ENCODE data around the gene CNIH2.
"Not testable (repeated sequence)": the region's sequence is repeated elsewhere in the genome, so short reads cannot be mapped to it uniquely, and the experiment has no call there.

The CNIH2 gene

DNA sequence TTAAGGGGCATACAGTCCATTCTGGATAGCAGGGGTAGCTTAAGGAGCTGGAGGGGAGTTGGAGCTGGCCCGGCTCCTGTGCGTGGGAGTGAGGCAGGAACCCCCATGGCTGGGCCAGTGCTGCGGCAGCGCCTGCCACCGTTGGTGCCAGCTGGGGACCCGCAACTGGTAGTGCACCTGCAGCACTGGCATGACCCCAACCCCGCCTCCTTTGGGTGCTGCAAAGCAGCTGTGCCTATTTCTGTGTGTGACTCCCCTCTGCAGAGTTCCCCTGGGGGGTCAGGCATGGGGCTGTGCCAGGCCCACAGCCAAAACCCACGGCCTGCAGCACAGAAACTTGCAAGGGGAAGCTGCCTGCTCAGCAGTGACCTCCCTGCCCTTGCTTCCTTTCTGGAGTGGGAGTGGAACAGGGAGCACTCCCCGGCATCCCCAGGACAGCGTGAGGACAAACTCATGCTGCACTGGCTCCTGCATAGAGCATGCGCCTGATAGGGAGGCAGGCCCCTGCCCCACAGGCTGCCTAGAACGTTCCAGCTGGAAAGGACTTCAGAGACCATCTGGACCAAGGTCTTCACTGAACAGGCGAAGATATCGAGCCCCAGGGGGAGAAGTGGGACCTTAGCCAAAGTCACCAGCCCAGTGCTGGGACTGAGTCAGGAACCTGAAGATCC, 35.7 kb upstream of the CNIH2 start:
- Mint-ChIP-seq H3K4me3 (no peak overlapping the region), H3K36me3 (peaks cover 32% of the 10 kb centered on the region), H3K4me1 (peaks cover 14% of the 10 kb centered on the region), H3K27me3 (no peaks in the 10 kb centered on the region), H3K27ac (peak overlapping the region; percentile 2), H3K9me3 (no peaks in the 10 kb centered on the region)
- CTCF ChIA-PET: interaction anchor here (1.6 kb wide), 1 partner anchor 9 kb away, joined by 3 read pairs; no protein-coding TSS in a partner anchor
- no peak for DNase-seq

DNA sequence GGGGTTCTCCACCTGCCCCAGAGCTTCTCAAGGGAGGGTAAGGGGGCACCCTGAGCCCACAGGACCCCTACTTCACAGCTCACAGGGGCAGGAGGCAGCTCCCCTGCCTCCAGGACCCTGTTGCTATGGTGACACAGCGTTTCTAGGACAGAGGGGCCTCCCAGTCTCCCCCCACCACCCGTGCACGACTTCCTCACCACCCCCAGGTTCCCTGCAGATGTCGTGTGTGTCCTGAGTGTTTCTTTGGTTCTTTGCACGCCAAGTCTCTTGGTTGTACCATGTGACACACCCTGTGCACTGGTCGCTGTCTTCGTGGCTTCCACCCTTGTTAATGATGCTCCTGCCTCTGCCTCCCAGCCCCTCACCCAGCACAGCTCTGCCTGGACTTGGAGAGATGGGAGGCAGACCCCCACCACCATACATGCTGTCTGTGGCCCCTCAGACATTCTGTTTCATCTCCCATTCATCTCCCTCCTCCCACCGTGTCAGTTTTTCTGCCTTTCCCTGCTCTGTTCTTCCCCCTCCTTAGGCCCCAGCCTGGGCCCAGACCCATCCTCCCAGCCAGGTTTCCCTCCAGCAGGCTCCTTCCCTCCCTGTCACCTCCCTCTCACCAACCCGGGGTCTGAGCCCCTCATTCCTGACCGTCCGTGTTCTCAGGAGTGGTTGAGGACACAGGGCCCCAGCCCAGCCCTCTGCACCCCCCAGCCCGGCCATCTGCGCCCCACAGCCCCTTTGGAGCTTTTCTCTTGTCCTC, 34.0 kb upstream of the CNIH2 start:
- peaks cover 14% of the 10 kb centered on the region for H3K4me1 Mint-ChIP-seq

DNA sequence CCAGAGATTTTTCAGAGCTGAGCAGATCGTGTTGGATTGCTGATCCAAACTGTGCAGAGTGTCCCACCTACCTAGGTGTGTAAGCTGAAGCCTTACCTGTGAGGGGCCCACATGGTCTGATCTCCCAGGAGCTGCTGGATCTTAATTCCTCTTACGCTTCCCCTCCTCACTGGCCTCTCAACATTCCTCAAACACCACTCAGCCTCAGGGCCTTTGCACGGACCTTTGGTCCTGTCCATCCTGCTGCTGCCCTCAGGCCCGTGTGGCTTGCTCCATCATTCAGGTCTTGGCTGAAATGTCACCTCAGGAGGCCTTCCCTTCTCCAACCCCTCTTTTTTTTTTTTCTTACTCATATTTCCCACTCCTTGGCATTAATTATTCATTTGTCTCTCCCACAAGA, 30.7 kb upstream of the CNIH2 start:
- Mint-ChIP-seq H3K27me3 (no peaks in the 10 kb centered on the region), H3K36me3 (peaks cover 34% of the 10 kb centered on the region), H3K27ac (no peak overlapping the region), H3K9me3 (no peaks in the 10 kb centered on the region), H3K4me1 (peaks cover 10% of the 10 kb centered on the region), H3K4me3 (no peak overlapping the region)
- DNase-seq: no peak
- CTCF ChIA-PET: interaction anchor here (0.6 to 0.9 kb wide), 2 partner anchors 15 to 164 kb away, joined by 3 read pairs; no protein-coding TSS in a partner anchor

More for the DNA sequence above, 34.0 kb upstream of the CNIH2 start:
- H3K27ac Mint-ChIP-seq: peak overlapping the region; percentile 75
- CTCF ChIA-PET: no interaction called here
- H3K27me3 Mint-ChIP-seq: no peaks in the 10 kb centered on the region
- no peaks in the 10 kb centered on the region for H3K9me3 Mint-ChIP-seq
- no peak for DNase-seq
- peaks cover 36% of the 10 kb centered on the region for H3K36me3 Mint-ChIP-seq
- H3K4me3 Mint-ChIP-seq: no peak overlapping the region

DNA sequence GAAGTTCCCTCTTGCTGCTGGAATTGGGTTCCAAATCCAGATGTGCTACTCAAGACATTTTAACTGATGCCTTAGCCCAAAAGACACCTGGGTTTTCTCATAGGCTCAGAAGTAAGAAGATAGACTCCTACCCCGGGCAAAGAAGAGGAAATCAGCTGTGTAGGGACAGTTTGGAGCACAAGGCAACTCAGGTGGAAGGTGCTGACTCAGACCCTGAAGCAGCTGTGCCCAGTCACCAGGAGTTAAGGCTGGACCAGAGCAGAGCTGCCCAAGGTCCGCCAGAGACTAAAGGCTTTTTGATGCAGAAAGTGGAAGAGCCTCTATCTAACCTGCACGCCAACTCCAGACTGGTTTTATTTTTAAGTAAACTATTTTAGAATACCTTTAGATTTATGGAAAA, 30.2 kb upstream of the CNIH2 start:
- H3K4me1 Mint-ChIP-seq: peaks cover 7% of the 10 kb centered on the region
- H3K4me3 Mint-ChIP-seq: no peak overlapping the region
- CTCF ChIA-PET: interaction anchor here (0.6 to 0.9 kb wide), 2 partner anchors 15 to 163 kb away, joined by 3 read pairs; no protein-coding TSS in a partner anchor
- H3K36me3 Mint-ChIP-seq: peaks cover 32% of the 10 kb centered on the region
- no peaks in the 10 kb centered on the region for H3K27me3 Mint-ChIP-seq
- no peak for DNase-seq
- no peaks in the 10 kb centered on the region for H3K9me3 Mint-ChIP-seq
- H3K27ac Mint-ChIP-seq: no peak overlapping the region

DNA sequence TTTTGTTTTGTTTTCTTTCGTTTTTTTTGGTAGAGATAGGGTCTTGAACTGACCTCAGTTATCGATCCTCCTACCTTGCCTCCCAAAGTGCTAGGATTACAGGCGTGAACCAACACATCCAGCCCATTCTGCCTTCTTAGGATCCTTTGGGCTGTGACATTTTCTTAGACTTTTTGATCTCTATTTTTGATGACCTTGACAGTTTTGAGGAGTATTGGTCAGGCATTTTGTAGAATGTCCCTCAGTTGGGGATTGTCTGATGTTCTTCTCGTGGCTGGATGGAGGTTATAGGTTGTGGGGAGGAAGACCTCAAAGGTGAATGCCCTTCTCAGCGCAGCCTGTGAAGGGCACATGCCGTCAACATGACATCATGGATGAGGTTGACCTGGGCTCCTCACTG, 29.1 kb upstream of the CNIH2 start:
- Mint-ChIP-seq H3K27ac (no peak overlapping the region), H3K4me3 (no peak overlapping the region), H3K4me1 (peaks cover 6% of the 10 kb centered on the region), H3K27me3 (no peaks in the 10 kb centered on the region), H3K36me3 (peaks cover 33% of the 10 kb centered on the region), H3K9me3 (no peaks in the 10 kb centered on the region)
- CTCF ChIA-PET: no interaction called here
- no peak for DNase-seq

DNA sequence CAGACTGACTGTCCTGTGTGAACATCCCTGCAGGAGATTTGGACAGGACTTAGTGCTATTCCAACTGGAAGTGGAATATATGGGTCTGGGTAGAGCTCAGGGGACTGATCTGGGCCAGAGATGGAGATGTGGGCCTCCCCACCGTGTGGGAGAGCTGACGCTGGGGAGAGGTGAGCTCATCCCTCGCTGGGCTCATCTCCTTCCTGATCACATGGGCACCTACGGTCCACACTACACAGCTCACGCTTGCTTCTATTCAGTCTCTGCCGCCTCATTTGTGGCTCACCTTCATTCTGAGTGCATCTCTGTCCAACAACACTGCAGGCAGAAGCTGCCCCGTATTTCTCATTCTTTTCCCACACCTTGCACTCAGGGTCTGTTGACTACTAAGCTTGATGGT, 26.2 kb upstream of the CNIH2 start:
- H3K4me3 Mint-ChIP-seq: no peak overlapping the region
- DNase-seq: no peak
- no peaks in the 10 kb centered on the region for H3K9me3 Mint-ChIP-seq
- H3K27ac Mint-ChIP-seq: peak overlapping the region; percentile 75
- peaks cover 27% of the 10 kb centered on the region for H3K36me3 Mint-ChIP-seq
- H3K4me1 Mint-ChIP-seq: peaks cover 17% of the 10 kb centered on the region
- CTCF ChIA-PET: interaction anchor here (1.1 to 1.5 kb wide), 2 partner anchors 10 to 14 kb away, joined by 3 read pairs; no protein-coding TSS in a partner anchor
- H3K27me3 Mint-ChIP-seq: no peaks in the 10 kb centered on the region

DNA sequence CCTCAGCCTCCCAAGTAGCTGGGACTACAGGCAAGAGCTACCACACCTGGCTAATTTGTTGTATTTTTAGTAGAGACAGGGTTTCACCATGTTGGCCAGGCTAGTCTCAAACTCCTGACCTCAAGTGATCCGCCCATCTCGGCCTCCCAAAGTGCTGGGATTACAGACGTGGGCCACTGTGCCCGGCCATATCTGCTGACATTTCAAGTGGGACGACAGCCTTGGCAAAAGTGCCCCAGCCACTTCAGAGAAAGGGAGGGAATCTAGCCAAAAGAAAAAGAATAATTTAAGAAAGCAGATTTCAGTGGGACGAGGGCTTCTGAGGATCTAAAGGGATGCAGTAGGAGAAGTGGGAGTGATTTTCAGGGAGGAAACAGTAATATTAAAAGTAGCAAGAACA, 24.9 kb upstream of the CNIH2 start:
- not testable (repeated sequence) for DNase-seq, H3K4me3 Mint-ChIP-seq, H3K27me3 Mint-ChIP-seq, H3K9me3 Mint-ChIP-seq
- Mint-ChIP-seq H3K27ac (peak overlapping the region; percentile 55), H3K4me1 (peaks cover 20% of the 10 kb centered on the region), H3K36me3 (peaks cover 20% of the 10 kb centered on the region)
- CTCF ChIA-PET: interaction anchor here (0.7 to 1.5 kb wide), 2 partner anchors 12 to 30 kb away, joined by 3 read pairs; no protein-coding TSS in a partner anchor

DNA sequence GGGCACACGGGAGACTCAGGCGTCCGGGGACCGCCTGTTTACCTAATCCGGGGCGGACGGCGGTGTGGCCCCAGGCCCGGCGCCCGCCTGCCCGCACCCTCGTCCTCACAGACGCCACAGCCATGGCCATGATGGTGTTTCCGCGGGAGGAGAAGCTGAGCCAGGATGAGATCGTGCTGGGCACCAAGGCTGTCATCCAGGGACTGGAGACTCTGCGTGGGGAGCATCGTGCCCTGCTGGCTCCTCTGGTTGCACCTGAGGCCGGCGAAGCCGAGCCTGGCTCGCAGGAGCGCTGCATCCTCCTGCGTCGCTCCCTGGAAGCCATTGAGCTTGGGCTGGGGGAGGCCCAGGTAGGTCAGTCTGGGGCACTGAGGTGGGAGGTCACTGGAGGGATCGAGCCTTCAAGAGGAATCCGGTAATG, 19.5 kb upstream of the CNIH2 start:
- Mint-ChIP-seq H3K9me3 (no peaks in the 10 kb centered on the region), H3K27ac (peak overlapping the region; percentile 99), H3K4me3 (peak overlapping the region; percentile 85), H3K27me3 (peaks cover 3% of the 10 kb centered on the region), H3K36me3 (peaks cover 25% of the 10 kb centered on the region), H3K4me1 (peaks cover 34% of the 10 kb centered on the region)
- CTCF ChIA-PET: interaction anchor here (0.8 to 3.3 kb wide), 5 partner anchors 19 to 41 kb away, joined by 3 to 23 read pairs (median 4); partner anchors contain the start of gene YIF1A
- DNase-seq: no peak

DNA sequence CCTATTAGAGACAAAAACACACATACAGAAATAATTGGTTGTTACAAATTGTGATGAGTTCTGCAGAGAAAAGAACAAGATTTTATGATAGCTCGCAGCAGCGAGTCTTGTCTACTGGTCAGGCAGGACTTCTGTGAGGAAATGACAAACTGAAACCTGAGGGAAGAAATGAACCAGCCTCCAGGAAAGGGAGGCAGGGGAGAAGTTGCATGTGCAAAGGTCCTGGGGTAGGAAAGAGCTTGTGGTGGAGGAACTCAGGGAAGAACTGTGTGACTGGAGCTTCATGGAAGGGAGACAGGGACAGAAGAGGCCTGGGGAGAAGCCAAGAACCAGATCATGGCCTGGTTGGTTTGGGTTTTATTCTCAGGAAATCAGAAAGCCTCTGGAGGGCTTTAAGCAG, 18.8 kb upstream of the CNIH2 start:
- Mint-ChIP-seq H3K27me3 (peaks cover 3% of the 10 kb centered on the region), H3K36me3 (peaks cover 23% of the 10 kb centered on the region), H3K4me3 (peak overlapping the region; percentile 85), H3K4me1 (peaks cover 32% of the 10 kb centered on the region), H3K27ac (peak overlapping the region; percentile 99), H3K9me3 (no peaks in the 10 kb centered on the region)
- CTCF ChIA-PET: interaction anchor here (0.8 to 3.3 kb wide), 4 partner anchors 18 to 42 kb away, joined by 3 to 23 read pairs (median 4); partner anchors contain the start of gene YIF1A
- no peak for DNase-seq

DNA sequence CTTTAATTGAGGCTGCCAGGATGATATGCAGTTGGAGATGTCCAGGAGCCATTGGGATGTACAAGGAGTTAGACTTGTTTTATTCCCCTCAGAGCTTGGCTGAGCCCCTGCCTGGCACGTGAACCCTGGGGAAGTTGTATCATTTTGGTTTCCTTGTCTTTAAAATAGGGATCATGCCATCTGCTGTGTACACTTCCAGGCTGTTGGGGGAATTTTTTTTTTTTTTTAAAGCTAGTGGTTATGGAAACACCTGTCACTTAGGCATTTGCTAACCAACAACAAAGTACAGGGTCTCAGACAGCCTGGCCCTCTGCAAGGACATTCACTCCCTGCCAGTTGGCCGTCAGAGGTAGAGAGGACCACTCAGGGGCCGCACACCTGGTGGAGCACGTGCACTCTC, 18.0 kb upstream of the CNIH2 start:
- H3K27me3 Mint-ChIP-seq: peaks cover 3% of the 10 kb centered on the region
- no peak overlapping the region for H3K27ac Mint-ChIP-seq
- no peak overlapping the region for H3K4me3 Mint-ChIP-seq
- no peak for DNase-seq
- CTCF ChIA-PET: interaction anchor here (3.3 kb wide), 1 partner anchor 39 kb away, joined by 23 read pairs; no protein-coding TSS in a partner anchor
- H3K4me1 Mint-ChIP-seq: peaks cover 35% of the 10 kb centered on the region
- peaks cover 27% of the 10 kb centered on the region for H3K36me3 Mint-ChIP-seq
- no peaks in the 10 kb centered on the region for H3K9me3 Mint-ChIP-seq

DNA sequence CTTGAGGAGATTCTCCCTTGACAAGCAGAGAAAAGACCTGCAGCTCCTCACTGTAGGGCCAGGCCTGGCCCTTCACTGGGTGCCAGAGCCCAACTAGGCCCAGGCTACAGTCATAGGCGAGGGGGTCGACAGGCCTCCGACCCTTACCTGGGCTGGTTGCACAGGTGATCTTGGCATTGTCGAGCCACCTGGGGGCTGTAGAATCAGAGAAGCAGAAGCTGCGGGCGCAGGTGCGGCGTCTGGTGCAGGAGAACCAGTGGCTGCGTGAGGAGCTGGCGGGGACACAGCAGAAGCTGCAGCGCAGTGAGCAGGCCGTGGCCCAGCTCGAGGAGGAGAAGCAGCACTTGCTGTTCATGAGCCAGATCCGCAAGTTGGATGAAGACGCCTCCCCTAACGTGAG, 16.4 kb upstream of the CNIH2 start:
- Mint-ChIP-seq H3K4me1 (peaks cover 24% of the 10 kb centered on the region), H3K36me3 (peaks cover 27% of the 10 kb centered on the region), H3K27me3 (peaks cover 3% of the 10 kb centered on the region), H3K4me3 (no peak overlapping the region), H3K9me3 (no peaks in the 10 kb centered on the region), H3K27ac (no peak overlapping the region)
- DNase-seq: no peak
- CTCF ChIA-PET: interaction anchor here (1.0 to 1.7 kb wide), 2 partner anchors 19 to 21 kb away, joined by 3 to 4 read pairs; no protein-coding TSS in a partner anchor

DNA sequence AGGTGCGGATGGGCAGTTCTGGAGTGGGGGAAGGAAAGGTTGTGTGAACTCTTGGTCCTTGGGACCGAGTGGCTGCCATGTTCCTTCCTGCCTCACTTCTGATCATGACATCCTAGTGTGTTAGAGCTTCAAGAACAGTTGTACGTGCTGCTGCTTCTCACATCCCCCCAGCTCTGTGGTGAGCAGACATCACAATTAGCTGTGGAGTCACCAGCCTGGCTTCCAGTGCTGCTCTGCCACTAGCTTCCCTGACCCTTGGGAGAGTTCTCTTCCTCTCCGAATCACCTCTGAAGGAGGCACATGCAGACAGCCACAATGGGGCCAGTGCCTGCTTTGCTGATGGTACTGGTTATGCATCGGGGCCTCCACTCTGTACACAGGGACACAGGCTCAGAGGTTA, 15.8 kb upstream of the CNIH2 start:
- no peak overlapping the region for H3K4me3 Mint-ChIP-seq
- H3K9me3 Mint-ChIP-seq: no peaks in the 10 kb centered on the region
- H3K27ac Mint-ChIP-seq: no peak overlapping the region
- H3K27me3 Mint-ChIP-seq: peaks cover under 1% of the 10 kb centered on the region
- no peak for DNase-seq
- CTCF ChIA-PET: interaction anchor here (0.6 to 1.7 kb wide), 3 partner anchors 15 to 20 kb away, joined by 3 to 4 read pairs (median 3); no protein-coding TSS in a partner anchor
- peaks cover 23% of the 10 kb centered on the region for H3K4me1 Mint-ChIP-seq
- peaks cover 32% of the 10 kb centered on the region for H3K36me3 Mint-ChIP-seq

DNA sequence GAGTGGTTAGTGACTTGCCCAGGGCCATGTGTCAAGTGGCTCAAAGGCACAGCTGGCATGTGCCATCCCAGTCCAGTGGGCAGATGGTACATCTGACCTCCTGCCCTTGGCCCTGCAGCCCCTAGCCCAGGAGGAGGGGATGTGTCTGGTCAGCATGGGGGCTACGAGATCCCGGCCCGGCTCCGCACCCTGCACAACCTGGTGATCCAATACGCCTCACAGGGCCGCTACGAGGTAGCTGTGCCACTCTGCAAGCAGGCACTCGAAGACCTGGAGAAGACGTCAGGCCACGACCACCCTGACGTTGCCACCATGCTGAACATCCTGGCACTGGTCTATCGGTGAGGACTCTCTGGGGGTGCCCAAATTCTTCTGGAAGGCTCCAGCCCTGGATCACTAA, 15.3 kb upstream of the CNIH2 start:
- Mint-ChIP-seq H3K4me3 (no peak overlapping the region), H3K36me3 (peaks cover 32% of the 10 kb centered on the region), H3K9me3 (no peaks in the 10 kb centered on the region), H3K27ac (no peak overlapping the region), H3K27me3 (no peaks in the 10 kb centered on the region), H3K4me1 (peaks cover 26% of the 10 kb centered on the region)
- CTCF ChIA-PET: interaction anchor here (0.6 kb wide), 1 partner anchor 15 kb away, joined by 3 read pairs; no protein-coding TSS in a partner anchor
- no peak for DNase-seq

DNA sequence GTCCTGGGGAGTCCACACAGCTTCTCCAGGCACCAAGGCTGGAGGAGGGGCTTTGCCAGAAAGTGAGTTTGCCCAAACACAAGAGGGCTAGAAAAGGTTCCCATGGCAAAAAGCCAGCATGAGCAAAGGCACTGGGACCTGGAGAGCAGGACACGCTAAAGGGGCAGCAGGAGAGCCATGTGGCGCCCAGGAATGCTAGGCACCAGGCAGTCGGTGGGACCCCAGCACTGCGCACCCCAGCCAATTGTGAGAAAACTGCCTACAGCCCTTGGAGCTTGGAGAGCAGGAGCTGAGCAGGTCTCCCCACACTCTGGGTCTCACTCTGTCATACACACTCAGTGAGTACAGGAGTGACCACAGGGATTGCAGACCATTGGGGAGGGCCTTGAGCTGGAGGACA, 14.7 kb upstream of the CNIH2 start:
- no peak for DNase-seq
- peaks cover 31% of the 10 kb centered on the region for H3K4me1 Mint-ChIP-seq
- H3K9me3 Mint-ChIP-seq: no peaks in the 10 kb centered on the region
- CTCF ChIA-PET: no interaction called here
- peaks cover 32% of the 10 kb centered on the region for H3K36me3 Mint-ChIP-seq
- H3K27me3 Mint-ChIP-seq: no peaks in the 10 kb centered on the region
- H3K4me3 Mint-ChIP-seq: no peak overlapping the region
- H3K27ac Mint-ChIP-seq: no peak overlapping the region

Data from activated naive CD4-positive, alpha-beta T cell treated with anti-CD3 and anti-CD28 coated beads, Interleukin-2, amount 10 ng/mL, durations not matched to agents 7 days and 5 days (primary cell).